Esophagus muscularis mucosa (tissue), 4 donors: ENCODE measurements around the gene CRYL1. TPM values are rescaled to one million over a fixed set of nuclear protein-coding genes. Genes with fewer than 3 reads are reported as not detected.

Experiments used
- DNase-seq: peaks from one replicate; pipeline ENCODE4 v3.0.0-alpha.2; 2017; ENCODE audit errors: extremely low spot score
- H3K27ac ChIP-seq, 4 donors: fragments of 200-600 bp; sonication (generic); replicated peaks in 1 of 4; 1 replicate in 3 of 4; 2 replicates in 1 of 4; pipeline ENCODE4 v1.5.1; 2016 to 2019; ENCODE audit warnings: mild to moderate bottlenecking in 1 of 4
- H3K27me3 ChIP-seq, 4 donors: fragments of 200-600 bp; sonication (generic); one replicate each; pipeline versions ENCODE4 v1.5.1 to v1.6.0; 2016 to 2019
- H3K36me3 ChIP-seq, 4 donors: fragments of 200-600 bp; sonication (generic); one replicate each; pipeline ENCODE4 v1.5.1; 2016 to 2019
- H3K4me1 ChIP-seq, 4 donors: fragments of 200-600 bp; sonication (generic); one replicate each; pipeline ENCODE4 v1.5.1; 2016 to 2019
- H3K4me3 ChIP-seq, 4 donors: fragments of 200-600 bp; sonication (generic); 1 replicate in 2 of 4; 2 replicates in 2 of 4; pipeline ENCODE4 v1.5.1; 2016 to 2019; ENCODE audit warnings: mild to moderate bottlenecking in 4 of 4, moderate library complexity in 1 of 4
- H3K9me3 ChIP-seq, 4 donors: fragments of 200-600 bp; sonication (generic); 1 replicate in 3 of 4; 2 replicates in 1 of 4; pipeline ENCODE4 v1.5.1; 2016 to 2019
- EP300 ChIP-seq: sonication (generic); formaldehyde crosslinking; IDR thresholded peaks from one replicate; pipeline ENCODE4 v1.6.1; 2017; ENCODE audit warnings: antibody characterized with exemption
- POLR2A ChIP-seq: fragments of 450-650 bp; IDR thresholded peaks from one replicate; pipeline ENCODE4 v1.6.1; 2017; ENCODE audit warnings: antibody characterized with exemption, moderate library complexity, mild to moderate bottlenecking, low read depth
- POLR2AphosphoS5 ChIP-seq, 2 donors: sonication (generic); formaldehyde crosslinking; IDR thresholded peaks; one replicate each; pipeline ENCODE4 v1.6.1; 2017; ENCODE audit warnings: antibody characterized with exemption in 2 of 2
- WGBS: methylation state at CpG from one replicate; pipeline ENCODE4 v1.1.5; 2018; 5-methylcytosine and 5-hydroxymethylcytosine counted together
- intact Hi-C: fragments of 100-400 bp; cut with DNase I; formaldehyde crosslinking; loops from one replicate; pipeline ENCODE4 v1.15.1; 2023
- total RNA-seq, 4 donors: library from RNA; depleted of rRNA; stranded (reverse); fragments of >200 nt; gene quantifications; one replicate each; pipeline versions ENCODE4 v1.1.0 to v1.2.1, GENCODE V29; 2016
- TF ChIP-seq, protein P1 (sequence below), 3 experiments: fragments of 200-600 bp in 2 of 3; fragments of 450-650 bp in 1 of 3; sonication (generic) in 2 of 3; IDR thresholded peaks; one replicate each; pipeline ENCODE4 v1.5.1; 2017 to 2019; ENCODE audit warnings: antibody characterized with exemption in 3 of 3, mild to moderate bottlenecking in 2 of 3, moderate library complexity in 1 of 3

Gene CRYL1, protein sequence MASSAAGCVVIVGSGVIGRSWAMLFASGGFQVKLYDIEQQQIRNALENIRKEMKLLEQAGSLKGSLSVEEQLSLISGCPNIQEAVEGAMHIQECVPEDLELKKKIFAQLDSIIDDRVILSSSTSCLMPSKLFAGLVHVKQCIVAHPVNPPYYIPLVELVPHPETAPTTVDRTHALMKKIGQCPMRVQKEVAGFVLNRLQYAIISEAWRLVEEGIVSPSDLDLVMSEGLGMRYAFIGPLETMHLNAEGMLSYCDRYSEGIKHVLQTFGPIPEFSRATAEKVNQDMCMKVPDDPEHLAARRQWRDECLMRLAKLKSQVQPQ
- total RNA-seq, result 10 to 100 TPM; 42.3 to 59.3 (median 45.4) TPM

DNA sequence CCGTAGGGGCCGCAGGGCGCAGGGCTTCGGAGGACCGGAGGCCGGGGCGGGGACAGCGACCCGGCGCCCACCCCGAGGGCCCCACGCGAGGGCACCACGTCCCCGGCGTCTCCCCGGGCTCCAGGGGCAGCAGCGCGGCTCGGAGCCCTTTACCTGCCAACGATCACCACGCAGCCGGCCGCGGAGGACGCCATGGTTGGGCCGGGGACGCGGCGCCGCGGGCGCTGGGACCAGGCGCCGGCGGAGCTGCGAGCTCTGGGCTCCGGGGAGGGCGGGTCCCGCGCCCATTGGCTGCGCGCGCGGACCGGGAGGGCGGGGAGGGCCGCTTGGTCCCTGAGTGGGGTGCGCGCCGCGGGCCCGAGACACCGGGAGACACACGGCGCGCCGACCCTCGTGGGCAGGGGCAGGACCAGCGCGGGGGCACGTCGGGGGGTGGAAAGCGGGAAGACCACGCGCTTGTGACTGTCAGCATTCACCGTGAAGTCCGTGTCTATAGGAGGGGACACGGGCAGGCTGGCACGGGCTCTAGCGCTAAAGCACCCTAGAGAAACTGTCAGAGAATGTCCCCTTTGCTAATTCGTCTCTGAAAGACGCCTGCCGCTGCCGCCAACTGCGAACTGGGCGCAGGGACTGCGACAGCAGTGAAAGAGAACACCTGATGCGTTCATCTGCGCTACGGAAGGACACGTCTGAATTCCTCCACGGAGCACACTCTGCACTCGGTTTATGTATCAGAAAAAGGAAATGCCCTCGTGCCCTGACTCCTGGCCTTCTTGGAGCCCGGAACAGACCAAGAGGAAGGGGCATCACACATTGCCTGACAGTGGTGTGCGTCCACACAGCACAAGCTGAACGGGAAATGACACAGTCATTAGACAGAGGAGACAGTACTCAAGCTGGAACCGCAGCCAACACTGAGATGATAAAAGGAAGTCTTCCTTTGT, at the start of gene CRYL1:
Gene CRYL1 (minus strand): TSS at position 257 of the 944 bp plus-strand sequence. CDS start 63 bp downstream, at position 194.
- DNase-seq, result no peak
- Histone ChIP-seq H3K27ac (peak within 1 kb of the TSS; percentile 85 to 92 (median 89)), H3K9me3 (no peaks in the 10 kb centered on the region), H3K27me3 (no peaks in the 10 kb centered on the region), H3K4me3 (peak within 1 kb of the TSS; percentile 95 to 100 (median 98)), H3K36me3 (no peaks in the 10 kb centered on the region), H3K4me1 (peaks cover 18 to 31% (median 24%) of the 10 kb centered on the region in 4 donors)
- TF ChIP-seq, protein P1, sequence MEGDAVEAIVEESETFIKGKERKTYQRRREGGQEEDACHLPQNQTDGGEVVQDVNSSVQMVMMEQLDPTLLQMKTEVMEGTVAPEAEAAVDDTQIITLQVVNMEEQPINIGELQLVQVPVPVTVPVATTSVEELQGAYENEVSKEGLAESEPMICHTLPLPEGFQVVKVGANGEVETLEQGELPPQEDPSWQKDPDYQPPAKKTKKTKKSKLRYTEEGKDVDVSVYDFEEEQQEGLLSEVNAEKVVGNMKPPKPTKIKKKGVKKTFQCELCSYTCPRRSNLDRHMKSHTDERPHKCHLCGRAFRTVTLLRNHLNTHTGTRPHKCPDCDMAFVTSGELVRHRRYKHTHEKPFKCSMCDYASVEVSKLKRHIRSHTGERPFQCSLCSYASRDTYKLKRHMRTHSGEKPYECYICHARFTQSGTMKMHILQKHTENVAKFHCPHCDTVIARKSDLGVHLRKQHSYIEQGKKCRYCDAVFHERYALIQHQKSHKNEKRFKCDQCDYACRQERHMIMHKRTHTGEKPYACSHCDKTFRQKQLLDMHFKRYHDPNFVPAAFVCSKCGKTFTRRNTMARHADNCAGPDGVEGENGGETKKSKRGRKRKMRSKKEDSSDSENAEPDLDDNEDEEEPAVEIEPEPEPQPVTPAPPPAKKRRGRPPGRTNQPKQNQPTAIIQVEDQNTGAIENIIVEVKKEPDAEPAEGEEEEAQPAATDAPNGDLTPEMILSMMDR (IDR thresholded peaks at IDR 0.05), result no peak
- TF ChIP-seq POLR2AphosphoS5 (IDR thresholded peaks at IDR 0.05), result peak; percentile 61 to 66
- TF ChIP-seq EP300, result peak; percentile 43
- WGBS, result under 1% methylated on average over 63 of the region's 89 CpGs
- intact Hi-C loops, result loop anchor here (5.0 kb wide), 1 partner anchor 41 kb away; the partner anchor contains the start of gene IFT88

DNA sequence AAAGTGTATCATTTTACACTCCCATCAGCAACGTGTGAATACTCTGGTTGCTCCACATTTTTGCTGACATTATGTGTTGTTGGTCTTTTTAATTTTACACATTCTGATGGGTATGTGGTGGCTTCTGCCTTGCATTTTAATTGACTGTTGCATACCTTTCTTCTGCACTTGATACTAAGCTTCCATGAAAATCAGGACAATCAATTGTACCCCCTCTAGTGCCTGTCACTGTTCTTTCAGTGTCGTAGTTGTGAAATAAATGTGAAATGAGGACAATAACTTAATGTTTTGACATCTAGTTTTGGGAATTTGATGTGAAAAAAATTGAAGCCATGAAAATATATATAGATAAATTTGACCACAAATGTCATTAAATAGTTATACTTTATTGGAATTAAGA, 48.0 kb upstream of the CRYL1 start:
- intact Hi-C loops, result no loop called here
- WGBS, result 76% methylated on average over 2 of the region's 2 CpGs
- Histone ChIP-seq H3K4me1 (no peaks in the 10 kb centered on the region), H3K9me3 (peaks cover 0 to 4% (median 0%) of the 10 kb centered on the region in 4 donors), H3K27me3 (no peaks in the 10 kb centered on the region), H3K4me3 (no peak overlapping the region), H3K27ac (no peak overlapping the region), H3K36me3 (peaks cover 0 to 17% (median 0%) of the 10 kb centered on the region in 4 donors)
- DNase-seq, result no peak
- no peak for TF ChIP-seq POLR2A
- TF ChIP-seq POLR2AphosphoS5 (IDR thresholded peaks at IDR 0.05), result no peak
- TF ChIP-seq, protein P1 (IDR thresholded peaks at IDR 0.05), result no peak
- TF ChIP-seq EP300, result no peak

DNA sequence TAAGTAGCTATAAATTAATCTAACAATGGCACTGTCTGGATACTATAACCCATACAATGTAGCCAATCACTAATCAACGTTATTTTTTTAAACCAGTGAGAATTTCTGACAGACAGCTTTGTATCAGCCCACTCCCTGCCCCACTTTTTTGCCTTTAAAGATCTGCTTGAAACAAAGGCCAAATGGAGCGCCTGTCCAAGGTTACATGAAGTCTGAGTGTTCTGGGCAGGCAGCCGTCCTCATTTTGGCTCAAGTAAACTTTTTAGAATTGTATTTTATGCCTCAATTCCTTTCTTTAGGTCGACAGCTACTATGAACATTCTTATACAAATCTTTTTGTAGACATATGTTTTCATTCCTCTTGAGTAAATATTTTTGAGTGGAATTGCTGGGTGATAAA, 47.5 kb upstream of the CRYL1 start:
- Histone ChIP-seq H3K4me3 (no peak overlapping the region), H3K36me3 (peaks cover 0 to 13% (median 0%) of the 10 kb centered on the region in 4 donors), H3K9me3 (peaks cover 0 to 4% (median 0%) of the 10 kb centered on the region in 4 donors), H3K27ac (no peak overlapping the region), H3K4me1 (peaks cover under 1 to 4% (median 3%) of the 10 kb centered on the region in 4 donors), H3K27me3 (no peaks in the 10 kb centered on the region)
- intact Hi-C loops, result no loop called here
- no peak for DNase-seq
- no peak for TF ChIP-seq POLR2A
- no peak for TF ChIP-seq POLR2AphosphoS5 (IDR thresholded peaks at IDR 0.05)
- no peak for TF ChIP-seq EP300
- TF ChIP-seq, protein P1 (IDR thresholded peaks at IDR 0.05), result no peak
- WGBS, result 70% methylated on average over 4 of the region's 4 CpGs

DNA sequence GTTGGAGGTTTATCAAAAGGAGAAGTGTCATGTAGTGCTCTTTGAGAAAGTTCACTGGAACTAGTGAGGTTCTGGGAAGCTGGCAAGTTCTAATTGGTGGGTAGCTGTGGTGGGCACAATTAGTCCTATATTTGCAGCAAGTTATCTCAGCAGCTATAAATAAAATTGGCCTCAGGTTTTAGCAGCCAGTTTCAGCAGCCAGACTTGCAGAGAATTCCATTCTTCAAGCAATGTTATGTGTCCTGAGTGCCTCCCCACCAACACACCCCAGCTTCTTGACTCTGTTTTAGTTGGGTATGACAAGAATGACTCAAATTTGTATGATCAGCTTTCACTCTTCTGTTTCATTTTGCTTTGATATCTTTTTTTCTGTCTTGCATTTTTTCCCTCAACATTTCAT, 46.0 kb upstream of the CRYL1 start:
- Histone ChIP-seq H3K27ac (no peak overlapping the region), H3K4me3 (no peak overlapping the region), H3K36me3 (peaks cover 0 to 12% (median 0%) of the 10 kb centered on the region in 4 donors), H3K4me1 (peaks cover 5 to 10% (median 9%) of the 10 kb centered on the region in 4 donors), H3K27me3 (no peaks in the 10 kb centered on the region), H3K9me3 (no peaks in the 10 kb centered on the region)
- TF ChIP-seq EP300 (no peak), POLR2AphosphoS5 (IDR thresholded peaks at IDR 0.05) (no peak), POLR2A (no peak)
- TF ChIP-seq, protein P1 (IDR thresholded peaks at IDR 0.05), result no peak
- intact Hi-C loops, result no loop called here
- no peak for DNase-seq
